PFSK-1 (cell line): ENCODE measurements around the gene DMBT1.

Experiments
- POLR2AphosphoS5 ChIP-seq: IDR thresholded peaks from 2 replicates; pipeline ENCODE4 v1.6.1; 2012; ENCODE audit warnings: low read depth, mild to moderate bottlenecking, control low read depth, low read length, moderate library complexity
- REST ChIP-seq, 2 experiments: IDR thresholded peaks; 2 replicates each; pipeline versions ENCODE4 v1.6.1 to v1.8.0; 2011 to 2012; ENCODE audit warnings: low read depth in 2 of 2, low read length in 2 of 2, control low read depth in 1 of 2, inconsistent platforms in 1 of 2, mild to moderate bottlenecking in 1 of 2, moderate library complexity in 1 of 2; ENCODE audit not compliant: insufficient read depth in 1 of 2
- SIN3A ChIP-seq: IDR thresholded peaks from 2 replicates; pipeline ENCODE4 v1.6.1; 2012; ENCODE audit warnings: mild to moderate bottlenecking, low read length, moderate library complexity, borderline replicate concordance; ENCODE audit not compliant: insufficient read depth
- TAF1 ChIP-seq: IDR thresholded peaks from 2 replicates; pipeline ENCODE4 v1.6.1; 2012; ENCODE audit warnings: low read length, control low read depth, borderline replicate concordance; ENCODE audit not compliant: insufficient read depth

- TF ChIP-seq POLR2AphosphoS5: no peak
- no peak for TF ChIP-seq REST (IDR thresholded peaks at IDR 0.05; ENCODE audit: insufficient read depth in 1 of 2, low read depth in 2 of 2, low read length in 2 of 2)
- TF ChIP-seq TAF1: no peak
- no peak for TF ChIP-seq SIN3A
Measured at GRCh38 chr10:122646511-122647382, 86.2 kb downstream of the DMBT1 start.
